Natural killer cell (primary cell): ENCODE results near the gene TPPP3. TPM values are rescaled to one million over a fixed set of nuclear protein-coding genes. Genes with fewer than 3 reads are reported as not detected.

ENCODE experiments used
- ATAC-seq, 3 donors: fragments of 150-1000 bp in 2 of 3; fragments of 200-7000 bp in 1 of 3; cut with Tn5 transposase; 1 replicate in 1 of 3; 2 replicates in 2 of 3; pipeline ENCODE4 v1.10.0; 2021; ENCODE audit warnings: mild to moderate bottlenecking in 2 of 3, moderate library complexity in 2 of 3
- DNase-seq, 2 donors: peaks; one replicate each; pipeline versions ENCODE4 v3.0.0 to v3.0.0-alpha.2; 2013 to 2021; ENCODE audit warnings: mixed read lengths in 1 of 2
- H3K27ac ChIP-seq: one replicate; pipeline ENCODE4 v1.5.1; 2013; ENCODE audit warnings: mild to moderate bottlenecking, low read length
- H3K27me3 ChIP-seq: one replicate; pipeline ENCODE4 v1.6.1; 2013; ENCODE audit warnings: low read length; ENCODE audit not compliant: control insufficient read depth, insufficient read depth
- H3K36me3 ChIP-seq: one replicate; pipeline ENCODE4 v1.6.1; 2013; ENCODE audit warnings: low read length; ENCODE audit not compliant: control insufficient read depth, insufficient read depth
- H3K4me1 ChIP-seq: one replicate; pipeline ENCODE4 v1.6.1; 2013; ENCODE audit warnings: low read length; ENCODE audit not compliant: control insufficient read depth, insufficient read depth
- H3K4me3 ChIP-seq: one replicate; pipeline ENCODE4 v1.5.1; 2013; ENCODE audit warnings: low read length
- H3K9me3 ChIP-seq: one replicate; pipeline ENCODE4 v1.6.1; 2013; ENCODE audit warnings: low read length; ENCODE audit not compliant: control insufficient read depth, insufficient read depth
- H3K27ac Mint-ChIP-seq, 2 donors: one replicate each; pipeline ENCODE4 v1.8.0; 2022; ENCODE audit warnings: mild to moderate bottlenecking in 2 of 2, mixed read lengths in 2 of 2, moderate library complexity in 1 of 2
- H3K27me3 Mint-ChIP-seq, 2 donors: one replicate each; pipeline ENCODE4 v1.8.0; 2022; ENCODE audit warnings: low read depth in 2 of 2, mixed read lengths in 2 of 2
- H3K36me3 Mint-ChIP-seq: one replicate; pipeline ENCODE4 v1.8.0; 2022; ENCODE audit warnings: mixed read lengths
- H3K4me1 Mint-ChIP-seq, 2 donors: one replicate each; pipeline ENCODE4 v1.8.0; 2022; ENCODE audit warnings: mixed read lengths in 2 of 2
- H3K4me3 Mint-ChIP-seq: one replicate; pipeline ENCODE4 v1.8.0; 2022; ENCODE audit warnings: mild to moderate bottlenecking, moderate library complexity, mixed read lengths
- H3K9me3 Mint-ChIP-seq, 2 donors: one replicate each; pipeline ENCODE4 v1.8.0; 2022; ENCODE audit warnings: mixed read lengths in 2 of 2
- WGBS: methylation state at CpG from one replicate; pipeline ENCODE4 v1.1.7; 2013; ENCODE audit warnings: missing lambda C conversion rate; ENCODE audit not compliant: insufficient coverage; 5-methylcytosine and 5-hydroxymethylcytosine counted together
- intact Hi-C: fragments of 100-400 bp; cut with micrococcal nuclease; formaldehyde crosslinking; loops from one replicate; pipeline ENCODE4 v1.14.2; 2022
- total RNA-seq, 4 donors: library from RNA; stranded (reverse); fragments of 120-200 nt in 1 of 4; gene quantifications; one replicate each; pipeline versions ENCODE4 v1.2.3 to v1.2.4, GENCODE V29; 2013 to 2022
- TF ChIP-seq, protein P1 (sequence below): fragments of 200-600 bp; IDR thresholded peaks from one replicate; pipeline ENCODE4 v1.8.0; 2022; ENCODE audit warnings: antibody characterized with exemption

Gene TPPP3
- total RNA-seq, 3 donors from 2014 or later (not counting 1 experiment from before 2014, with no cell fraction given) = 0.66 to 3.0 (median 1.4) TPM

DNA sequence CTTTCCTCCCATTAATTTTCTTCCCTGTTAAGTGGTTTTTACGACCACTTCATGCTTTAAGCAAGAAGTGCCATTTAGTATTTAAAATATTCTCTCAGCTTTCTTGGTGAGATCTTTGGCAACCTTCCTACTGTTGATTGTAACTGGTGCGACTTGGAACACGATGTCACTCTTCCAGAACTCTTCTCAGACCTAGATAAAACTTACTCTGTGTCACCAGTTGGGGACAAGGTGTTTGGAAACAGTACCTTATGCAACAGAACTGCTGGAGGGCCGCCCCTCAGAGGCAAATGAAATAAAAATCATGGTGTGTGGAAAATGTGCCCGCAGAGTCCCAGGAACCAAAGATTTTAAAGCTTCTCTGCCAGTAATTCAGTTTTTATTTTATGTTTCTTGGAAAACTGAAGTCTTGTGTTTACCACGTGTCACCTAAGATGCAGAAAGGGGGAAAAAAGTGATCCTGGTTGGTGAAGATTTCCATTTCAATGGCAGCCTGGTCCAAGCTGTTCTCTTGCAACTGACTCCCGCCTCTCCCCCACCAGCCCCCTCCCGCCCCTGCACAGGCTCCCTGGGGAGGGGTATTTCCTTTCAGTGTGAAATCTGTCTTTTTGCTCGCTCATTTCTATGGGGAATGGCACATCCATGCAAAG lies 30.4 kb upstream of the TPPP3 start:
- Mint-ChIP-seq H3K27me3 (peaks cover 23 to 35% of the 10 kb centered on the region in 2 donors), H3K27ac (no peak overlapping the region), H3K4me1 (no peaks in the 10 kb centered on the region), H3K4me3 (no peak overlapping the region), H3K36me3 (no peaks in the 10 kb centered on the region), H3K9me3 (no peaks in the 10 kb centered on the region)
- peaks cover 10% of the 10 kb centered on the region for H3K27me3 ChIP-seq
- WGBS = 67% methylated on average over 7 of the region's 9 CpGs
- no peak overlapping the region for H3K27ac ChIP-seq
- H3K4me1 ChIP-seq = no peaks in the 10 kb centered on the region
- no peak overlapping the region for H3K4me3 ChIP-seq
- no peak for ATAC-seq
- DNase-seq = no peak
- TF ChIP-seq, protein P1, sequence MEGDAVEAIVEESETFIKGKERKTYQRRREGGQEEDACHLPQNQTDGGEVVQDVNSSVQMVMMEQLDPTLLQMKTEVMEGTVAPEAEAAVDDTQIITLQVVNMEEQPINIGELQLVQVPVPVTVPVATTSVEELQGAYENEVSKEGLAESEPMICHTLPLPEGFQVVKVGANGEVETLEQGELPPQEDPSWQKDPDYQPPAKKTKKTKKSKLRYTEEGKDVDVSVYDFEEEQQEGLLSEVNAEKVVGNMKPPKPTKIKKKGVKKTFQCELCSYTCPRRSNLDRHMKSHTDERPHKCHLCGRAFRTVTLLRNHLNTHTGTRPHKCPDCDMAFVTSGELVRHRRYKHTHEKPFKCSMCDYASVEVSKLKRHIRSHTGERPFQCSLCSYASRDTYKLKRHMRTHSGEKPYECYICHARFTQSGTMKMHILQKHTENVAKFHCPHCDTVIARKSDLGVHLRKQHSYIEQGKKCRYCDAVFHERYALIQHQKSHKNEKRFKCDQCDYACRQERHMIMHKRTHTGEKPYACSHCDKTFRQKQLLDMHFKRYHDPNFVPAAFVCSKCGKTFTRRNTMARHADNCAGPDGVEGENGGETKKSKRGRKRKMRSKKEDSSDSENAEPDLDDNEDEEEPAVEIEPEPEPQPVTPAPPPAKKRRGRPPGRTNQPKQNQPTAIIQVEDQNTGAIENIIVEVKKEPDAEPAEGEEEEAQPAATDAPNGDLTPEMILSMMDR = no peak
- no peaks in the 10 kb centered on the region for H3K9me3 ChIP-seq
- no peaks in the 10 kb centered on the region for H3K36me3 ChIP-seq
- intact Hi-C loops = no loop called here

DNA sequence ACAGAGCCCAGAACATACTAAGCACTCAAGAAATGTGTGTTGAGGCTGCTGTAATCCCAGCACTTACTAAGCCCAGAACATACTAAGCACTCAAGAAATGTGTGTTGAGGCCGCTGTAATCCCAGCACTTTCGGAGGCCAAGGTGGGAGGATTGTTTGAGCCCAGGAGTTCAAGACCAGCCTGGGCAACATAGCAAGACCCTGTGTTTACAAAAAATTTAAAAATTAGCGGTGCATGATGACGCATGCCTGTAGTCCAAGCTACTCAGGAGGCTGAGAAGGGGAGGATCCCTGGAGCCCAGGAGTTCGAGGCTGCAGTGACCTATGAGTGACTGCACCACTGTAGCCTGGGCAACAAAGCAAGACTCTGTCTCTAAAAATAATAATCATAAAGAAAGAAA lies 29.7 kb upstream of the TPPP3 start:
- H3K4me3 Mint-ChIP-seq = no peak overlapping the region
- no peaks in the 10 kb centered on the region for H3K9me3 ChIP-seq
- H3K4me1 ChIP-seq = no peaks in the 10 kb centered on the region
- H3K4me1 Mint-ChIP-seq = no peaks in the 10 kb centered on the region
- H3K36me3 Mint-ChIP-seq = no peaks in the 10 kb centered on the region
- TF ChIP-seq, protein P1 = no peak
- peaks cover 19 to 33% of the 10 kb centered on the region in 2 donors for H3K27me3 Mint-ChIP-seq
- WGBS = 93% methylated on average over 5 of the region's 5 CpGs
- DNase-seq = no peak
- H3K36me3 ChIP-seq = no peaks in the 10 kb centered on the region
- H3K4me3 ChIP-seq = no peak overlapping the region
- H3K27ac ChIP-seq = no peak overlapping the region
- peaks cover 5% of the 10 kb centered on the region for H3K27me3 ChIP-seq
- no peaks in the 10 kb centered on the region for H3K9me3 Mint-ChIP-seq
- ATAC-seq = no peak
- intact Hi-C loops = no loop called here
- no peak overlapping the region for H3K27ac Mint-ChIP-seq

DNA sequence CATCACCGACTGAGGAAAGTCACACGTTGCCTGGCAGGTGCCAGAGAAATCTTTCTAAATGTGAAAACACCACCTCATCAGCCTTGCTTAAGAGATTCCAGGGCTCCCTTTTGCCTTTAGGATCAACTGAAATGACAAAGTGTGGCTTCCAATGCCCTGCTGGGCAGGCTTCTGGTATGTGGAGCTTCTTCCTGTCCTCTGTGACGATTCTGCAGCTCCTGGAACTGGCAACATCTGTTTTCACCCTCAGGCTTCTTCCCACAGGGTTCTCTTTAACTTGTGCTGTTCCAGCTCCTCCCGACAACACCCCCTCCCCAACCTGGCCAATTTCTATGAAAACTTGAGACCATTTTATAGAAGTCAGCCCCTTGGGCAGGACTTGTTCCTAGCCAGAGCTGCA lies 27.7 kb upstream of the TPPP3 start:
- no peaks in the 10 kb centered on the region for H3K9me3 Mint-ChIP-seq

More for the DNA sequence above, 27.7 kb upstream of the TPPP3 start:
- Histone ChIP-seq H3K27me3 (peaks cover 5% of the 10 kb centered on the region), H3K4me1 (peaks cover 4% of the 10 kb centered on the region), H3K4me3 (no peak overlapping the region), H3K36me3 (no peaks in the 10 kb centered on the region), H3K27ac (no peak overlapping the region), H3K9me3 (no peaks in the 10 kb centered on the region)
- H3K36me3 Mint-ChIP-seq = no peaks in the 10 kb centered on the region
- ATAC-seq (no peak), DNase-seq (no peak)
- H3K4me1 Mint-ChIP-seq = peaks cover 6% of the 10 kb centered on the region in 2 donors
- H3K27me3 Mint-ChIP-seq = peaks cover 14 to 31% of the 10 kb centered on the region in 2 donors
- TF ChIP-seq, protein P1 = no peak
- no peak overlapping the region for H3K27ac Mint-ChIP-seq
- intact Hi-C loops = no loop called here
- no peak overlapping the region for H3K4me3 Mint-ChIP-seq
- WGBS = 81% methylated on average over 4 of the region's 4 CpGs
